Activated CD4-positive, alpha-beta T cell treated with anti-CD3 and anti-CD28 coated beads, Interleukin-2, amount 50 U/mL, for 1 hour (primary cell): ENCODE measurements around the gene MAST2.

Experiments
- DNase-seq: peaks from one replicate; pipeline ENCODE4 v3.0.0-alpha.2; 2020

Gene MAST2

DNA sequence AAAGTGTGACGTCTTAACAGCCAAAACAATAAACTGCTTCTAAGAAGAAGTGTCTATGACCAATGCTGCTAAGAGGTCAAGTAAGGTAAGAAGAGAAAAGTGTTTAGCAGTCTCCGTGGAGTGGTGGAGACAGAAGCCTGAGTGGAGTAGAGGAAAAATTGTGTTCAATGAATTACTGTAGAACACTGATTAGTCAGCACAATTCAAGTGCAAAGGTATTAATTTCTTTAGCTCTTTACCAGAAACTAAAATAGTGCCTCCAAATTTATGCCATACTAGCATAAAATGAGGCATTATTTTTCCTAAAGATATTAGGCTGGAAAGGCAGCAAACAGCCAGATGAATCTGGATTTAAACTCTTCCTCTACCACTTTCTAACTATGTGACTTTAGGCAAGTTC, 272.9 kb downstream of the MAST2 start:
- no peak for DNase-seq

- no peak for DNase-seq
Observed at GRCh38 chr1:46077644-46078043, 274.2 kb downstream of the MAST2 start.

DNA sequence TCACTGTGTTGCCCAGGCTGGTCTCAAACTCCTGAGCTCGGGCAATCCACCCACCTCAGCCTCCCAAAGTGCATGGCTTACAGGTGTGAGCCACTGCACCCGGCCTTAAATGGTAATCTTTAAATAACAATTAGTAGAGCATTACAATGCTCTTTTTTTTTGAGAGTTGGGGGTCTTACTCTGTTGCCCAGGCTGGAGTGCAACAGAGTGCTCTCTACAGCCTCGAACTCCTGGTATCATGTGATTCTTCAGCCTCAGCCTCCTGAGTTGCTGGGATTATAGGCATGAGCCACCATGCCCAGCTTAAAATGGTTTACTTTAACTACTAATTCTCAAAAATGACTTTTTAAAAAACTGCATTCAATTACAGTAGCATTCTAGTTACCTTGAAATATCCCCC, 276.8 kb downstream of the MAST2 start:
- DNase-seq: no peak

GRCh38 chr1:46081206-46081605, 277.8 kb downstream of the MAST2 start:
- DNase-seq: no peak

DNA sequence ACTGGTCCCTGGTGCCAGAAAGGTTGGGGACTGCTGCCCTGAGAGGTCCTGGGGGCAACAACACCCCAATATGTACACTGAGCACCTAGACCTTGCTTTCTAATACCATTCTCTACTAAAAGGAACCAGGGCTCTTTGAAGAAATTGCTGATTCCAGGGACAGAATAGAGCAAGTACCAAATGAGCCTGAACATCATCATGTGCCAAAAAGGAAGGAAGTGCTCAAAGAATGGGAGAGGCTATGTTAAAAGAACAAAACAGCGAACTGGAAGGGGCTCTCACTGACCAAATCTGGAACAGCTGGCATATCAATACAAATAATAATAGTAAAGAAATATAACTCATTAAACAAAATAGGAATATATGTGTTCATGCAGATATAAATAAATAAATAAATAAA, 278.2 kb downstream of the MAST2 start:
- DNase-seq: no peak

- no peak for DNase-seq
Observed at GRCh38 chr1:46083579-46083978, 280.2 kb downstream of the MAST2 start.

- no peak for DNase-seq
Observed at GRCh38 chr1:46084553-46085451, 281.4 kb downstream of the MAST2 start.
